ENCODE results near the gene PSMD2. TPM values are rescaled to one million over a fixed set of nuclear protein-coding genes. Genes with fewer than 3 reads are reported as not detected.

PSMD2 gene
- total and polyA plus RNA-seq, 2 of the 8 experiments (the other 6 are each of a cell fraction or from before 2014, with no cell fraction given): 350 to 363 TPM

GRCh38 chr3:184250167-184250828, 48.7 kb upstream of the PSMD2 start (continued):
- peak; percentile 53 to 72 for TF ChIP-seq RAD21 (IDR thresholded peaks at IDR 0.05 in 1 of 2, conservative IDR thresholded peaks at IDR 0.05 in 1 of 2; ENCODE audit: low read depth in 2 of 2, low read length in 2 of 2)

Measured in H1 (cell line).